IPS-NIHi7 (cell line): ENCODE measurements around the gene TST.

Source experiments
- DNase-seq: peaks from one replicate; pipeline ENCODE4 v3.0.0; 2012; ENCODE audit warnings: mixed read lengths; ENCODE audit errors: extremely low spot score

The TST gene

DNA sequence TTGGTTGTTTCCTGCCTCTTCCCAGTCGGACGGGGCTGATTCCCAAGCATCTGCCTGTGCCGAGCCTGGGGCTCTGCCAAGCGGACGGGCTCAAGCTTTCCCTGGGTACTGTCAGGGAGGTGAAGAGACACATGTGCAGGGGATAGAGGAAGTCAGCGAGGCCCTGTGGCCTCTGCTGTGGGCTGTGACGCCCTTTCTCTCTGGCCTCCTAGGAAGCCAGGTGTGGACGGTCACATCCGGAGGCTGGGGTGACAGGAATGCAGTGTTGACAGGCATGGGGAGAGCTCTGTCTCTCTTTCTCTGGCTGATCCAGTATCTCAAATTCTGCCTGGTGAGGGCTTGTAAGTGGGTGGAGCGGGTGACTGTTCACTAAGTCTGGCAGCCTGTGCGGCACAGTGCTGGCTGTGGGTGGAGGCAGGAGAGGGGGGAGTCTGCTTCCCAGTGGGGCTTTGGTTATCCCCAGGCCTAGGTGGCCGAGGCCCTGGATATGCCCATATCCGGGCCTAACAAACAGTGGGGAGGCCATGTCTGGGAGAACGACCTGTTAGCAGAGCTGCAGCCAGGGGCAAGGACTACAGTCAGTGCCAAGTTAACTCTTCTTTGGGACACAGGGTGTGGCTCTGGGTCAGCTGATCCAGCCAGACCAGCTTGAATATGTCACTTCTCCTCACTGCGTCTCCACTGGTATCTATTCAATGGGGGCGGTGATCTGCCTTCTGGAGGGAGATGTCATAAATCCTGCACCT is 34.2 kb upstream of the TST start:
- no peak for DNase-seq

DNA sequence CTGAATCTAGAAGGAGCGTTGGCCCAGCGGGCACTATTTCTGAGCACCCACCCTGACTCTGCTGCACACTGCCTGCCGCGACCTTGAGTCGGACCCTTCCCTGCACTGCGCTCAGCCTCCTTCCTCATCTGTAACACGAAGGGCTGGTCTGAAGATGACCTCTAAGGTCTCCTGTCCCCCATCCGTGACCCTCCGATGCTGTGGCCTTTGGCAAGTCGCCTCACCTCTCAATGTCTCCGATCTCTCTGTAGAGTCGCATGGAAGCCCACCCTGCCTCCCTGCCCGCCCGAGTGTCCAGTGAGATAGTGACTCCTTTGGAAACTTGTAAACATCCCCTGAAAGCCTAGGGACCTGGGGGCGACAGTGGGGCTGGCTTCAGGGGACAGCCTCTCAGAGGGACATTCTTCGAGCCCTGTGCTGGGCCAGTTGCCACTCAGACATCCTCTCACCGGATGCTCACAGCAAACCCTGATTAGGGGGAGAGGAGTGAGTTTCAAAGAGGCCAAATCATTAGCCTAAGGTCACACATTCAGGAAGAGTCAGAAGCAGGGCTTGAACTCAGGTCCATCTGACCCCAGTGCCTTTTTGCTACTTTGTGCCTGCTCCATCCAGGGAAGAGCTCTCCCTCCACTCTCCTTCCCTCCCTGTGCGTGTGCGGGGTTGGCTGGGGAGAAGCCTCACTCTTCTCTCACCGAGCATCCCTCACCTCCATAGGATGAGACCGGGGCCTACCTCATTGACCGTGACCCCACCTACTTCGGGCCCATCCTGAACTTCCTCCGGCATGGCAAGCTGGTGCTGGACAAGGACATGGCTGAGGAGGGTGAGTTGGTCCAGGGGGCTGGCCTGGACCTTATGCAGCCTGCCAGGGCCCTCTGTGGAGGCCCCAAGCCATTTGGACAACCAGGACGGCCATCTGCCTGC is 33.4 kb upstream of the TST start:
- DNase-seq = no peak

DNA sequence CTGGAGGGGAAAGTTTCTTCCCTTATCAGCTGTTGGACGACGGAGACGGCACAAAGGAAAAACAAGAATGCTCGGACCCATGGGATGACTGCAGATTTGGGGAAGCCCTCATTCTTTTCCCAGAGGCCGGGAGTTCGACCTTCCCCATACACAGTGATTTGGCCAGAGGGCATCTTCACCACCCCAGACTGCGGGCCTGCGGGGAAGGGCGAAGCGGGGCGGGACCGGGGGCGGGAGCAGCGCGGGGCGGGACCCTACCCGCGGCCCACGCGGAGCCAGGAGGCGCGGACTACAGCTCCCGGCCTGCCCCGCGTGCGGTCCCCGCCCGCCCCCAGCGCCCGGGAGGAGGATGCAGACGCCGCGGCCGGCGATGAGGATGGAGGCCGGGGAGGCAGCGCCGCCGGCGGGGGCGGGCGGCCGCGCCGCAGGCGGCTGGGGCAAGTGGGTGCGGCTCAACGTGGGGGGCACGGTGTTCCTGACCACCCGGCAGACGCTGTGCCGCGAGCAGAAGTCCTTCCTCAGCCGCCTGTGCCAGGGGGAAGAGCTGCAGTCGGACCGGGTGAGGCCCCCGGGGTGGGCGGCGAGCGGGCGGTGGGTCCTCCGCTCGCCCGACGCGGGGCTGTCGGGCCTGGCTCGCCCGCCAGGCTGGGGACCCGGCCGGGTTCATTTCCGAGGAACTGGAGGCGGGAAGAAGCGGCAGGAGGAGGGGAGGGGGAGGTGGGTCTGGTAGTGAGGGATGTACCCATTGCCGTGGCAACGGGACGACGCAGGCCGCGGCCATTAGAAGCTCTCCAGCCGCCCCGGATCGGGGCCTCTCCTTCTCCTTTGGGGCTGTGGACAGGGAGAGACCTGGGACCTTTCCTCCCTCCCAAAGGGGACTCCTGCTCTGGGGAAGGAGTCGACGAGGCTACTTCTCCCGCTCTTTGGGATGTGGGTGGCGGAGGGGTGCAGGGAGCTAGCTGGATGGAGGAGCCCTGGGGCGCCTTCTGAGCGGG is 32.4 kb upstream of the TST start, which contains the start of gene KCTD17:
Gene KCTD17 (plus strand): TSS at position 352 of the 995 bp plus-strand sequence. CDS start 19 bp downstream, at position 371.
- DNase-seq = peak; percentile 90

DNA sequence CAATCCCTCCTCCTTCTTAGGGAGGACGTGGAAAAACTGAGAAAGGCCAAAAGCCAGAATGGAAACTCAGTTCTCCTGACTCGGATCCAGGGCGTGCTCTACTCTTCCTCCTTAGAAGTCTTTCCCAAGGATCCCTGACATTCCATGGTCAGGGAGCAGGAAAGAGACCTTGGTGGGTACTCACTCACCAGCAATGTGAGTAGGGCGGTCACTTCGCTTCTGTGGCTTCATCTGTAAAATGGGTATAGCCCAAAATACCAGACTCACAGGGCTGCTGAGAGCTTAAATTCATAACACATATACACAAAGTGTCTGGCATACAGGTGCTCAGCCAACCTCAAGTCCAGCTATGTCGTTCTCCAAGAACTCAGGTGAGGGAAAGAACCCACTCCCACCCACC is 31.7 kb upstream of the TST start:
- no peak for DNase-seq

DNA sequence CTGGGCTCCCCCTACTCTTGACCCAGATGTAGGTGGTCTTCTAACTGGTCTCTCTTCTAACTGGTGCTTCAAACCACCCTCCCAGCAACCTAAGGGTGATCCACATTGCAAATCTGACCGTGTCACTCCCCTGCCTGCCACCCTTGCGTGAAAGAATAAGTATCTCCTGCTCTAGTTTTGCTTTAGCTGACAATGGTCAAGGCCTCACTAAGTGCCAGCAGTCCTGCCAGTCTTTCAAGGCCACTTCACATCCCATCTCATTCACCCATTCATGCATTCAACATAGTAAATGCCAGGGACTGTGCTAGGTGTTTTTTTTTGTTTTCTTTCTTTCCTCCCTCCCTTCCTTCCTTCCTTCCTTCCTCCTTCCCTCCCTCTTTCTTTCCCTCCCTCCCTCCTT is 30.0 kb upstream of the TST start:
- no peak for DNase-seq

DNA sequence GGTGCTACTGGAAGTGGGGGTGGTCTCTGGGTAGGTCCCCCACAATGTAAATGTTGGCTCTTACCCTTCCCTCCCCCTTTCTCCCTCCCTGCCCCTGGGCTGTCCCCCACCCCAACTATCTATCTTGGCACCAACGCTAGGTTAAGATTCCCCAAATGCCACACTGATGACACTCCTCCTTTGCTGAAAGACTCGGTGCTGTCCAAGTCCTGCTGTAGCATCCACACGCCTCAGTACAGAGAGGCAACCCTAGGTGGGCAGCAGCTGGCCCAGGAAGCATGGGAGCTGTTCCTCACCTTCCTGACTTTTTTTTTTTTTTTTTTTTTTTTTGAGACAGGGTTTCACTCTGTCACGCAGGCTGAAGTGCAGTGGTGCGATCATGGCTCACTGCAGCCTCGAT is 28.9 kb upstream of the TST start:
- DNase-seq = no peak

DNA sequence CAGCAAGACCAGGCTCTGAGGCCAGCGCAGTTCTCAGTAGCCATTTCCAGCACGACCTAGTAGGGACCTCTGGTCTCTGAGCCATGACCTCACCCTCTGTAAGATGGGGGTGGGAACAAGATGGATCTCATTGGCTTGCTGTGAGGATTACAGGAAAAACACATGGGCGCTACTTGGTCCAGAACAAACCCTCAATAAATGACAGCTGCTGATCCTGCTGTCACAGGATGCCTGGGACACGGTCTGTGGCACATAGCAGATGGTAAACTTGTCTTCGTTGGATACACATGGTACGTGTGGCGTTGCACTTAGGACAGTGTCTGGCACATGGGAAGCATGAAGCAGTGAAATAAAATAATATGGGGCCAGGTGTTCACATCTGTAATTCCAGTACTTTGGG is 27.8 kb upstream of the TST start:
- DNase-seq = no peak

DNA sequence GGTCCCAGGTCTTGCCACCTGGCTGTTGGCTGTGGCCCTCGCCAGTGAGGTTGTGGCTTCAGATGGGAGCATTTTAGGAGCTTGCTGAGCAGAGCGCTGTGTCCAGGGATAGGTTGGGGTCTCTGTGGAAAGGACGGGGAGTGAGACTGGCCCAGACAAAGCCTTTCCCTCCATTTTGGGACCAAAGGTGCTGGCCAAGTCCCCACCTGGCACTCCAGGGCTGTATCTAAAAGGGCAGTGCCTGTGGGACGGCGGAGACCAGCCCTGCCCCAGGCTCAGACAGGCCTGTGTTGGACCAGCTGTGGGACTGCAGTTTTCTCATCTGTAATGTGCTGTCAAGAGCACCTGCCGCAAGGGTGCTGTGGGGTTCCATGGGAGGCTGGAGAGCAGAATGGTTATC is 27.3 kb upstream of the TST start:
- DNase-seq = no peak

DNA sequence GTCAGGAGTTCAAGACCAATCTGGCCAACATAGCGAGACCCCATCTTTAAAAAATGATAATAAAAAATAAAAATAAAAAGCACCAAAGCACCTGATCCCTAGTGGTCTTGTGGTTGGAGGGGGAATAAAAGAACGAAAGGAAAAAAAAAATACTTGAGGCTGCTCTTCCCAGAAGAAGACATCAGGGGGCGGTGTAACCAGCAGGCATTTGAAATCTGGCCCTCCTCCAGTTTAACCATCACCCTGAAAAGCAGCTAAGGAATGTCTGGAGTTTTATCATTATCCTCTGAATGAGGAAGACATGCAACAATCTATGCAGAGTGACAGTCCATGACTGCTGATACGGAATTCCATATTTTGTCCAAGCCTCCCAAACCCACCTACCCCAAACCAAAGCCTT is 26.7 kb upstream of the TST start:
- DNase-seq = peak; percentile 72

DNA sequence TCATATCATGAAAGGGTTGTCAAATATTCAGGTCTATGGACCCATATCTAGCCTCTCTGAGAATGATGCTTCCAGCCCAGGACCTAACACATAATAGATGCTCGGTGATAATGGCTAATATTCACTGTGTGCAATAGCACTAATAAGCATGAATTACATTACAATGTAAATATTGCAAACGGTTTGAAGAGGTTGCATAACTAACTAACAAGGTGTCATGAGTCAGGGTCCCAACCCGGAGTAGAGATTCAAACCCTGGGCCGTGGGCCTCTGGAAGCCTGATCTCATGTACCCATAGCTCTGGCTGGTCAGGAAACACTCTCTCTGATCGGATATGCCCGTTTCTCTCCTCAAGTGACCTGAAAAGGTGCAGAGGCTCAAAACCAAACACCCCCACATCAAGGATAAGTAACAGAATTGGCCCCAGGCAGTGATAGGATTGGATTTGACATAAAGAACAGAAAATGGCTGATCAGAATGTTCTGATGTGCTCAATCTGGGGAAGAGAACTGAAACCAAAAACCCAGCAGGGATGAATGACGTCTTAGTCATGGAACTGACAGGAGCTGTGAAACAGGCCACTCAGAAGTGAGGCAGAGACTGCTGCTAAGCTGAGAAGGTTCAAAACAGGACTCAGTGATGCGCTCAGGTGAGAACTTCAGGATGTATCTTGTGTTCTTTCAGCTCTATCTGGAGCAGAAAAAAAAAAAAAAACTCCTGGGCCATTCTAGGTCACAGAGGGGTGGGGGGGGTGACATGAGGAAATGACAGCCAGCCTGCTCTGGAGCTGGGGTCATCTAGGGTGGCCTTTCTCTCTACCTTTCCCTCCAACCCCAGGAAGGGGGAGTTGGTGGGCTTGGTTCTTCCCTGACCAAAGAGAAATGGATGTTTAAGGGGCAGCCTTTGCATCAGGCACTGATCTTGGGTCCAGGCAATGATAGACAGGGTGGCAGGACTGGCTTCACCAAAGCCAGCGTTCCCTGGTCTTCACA is 25.7 kb upstream of the TST start:
- no peak for DNase-seq

DNA sequence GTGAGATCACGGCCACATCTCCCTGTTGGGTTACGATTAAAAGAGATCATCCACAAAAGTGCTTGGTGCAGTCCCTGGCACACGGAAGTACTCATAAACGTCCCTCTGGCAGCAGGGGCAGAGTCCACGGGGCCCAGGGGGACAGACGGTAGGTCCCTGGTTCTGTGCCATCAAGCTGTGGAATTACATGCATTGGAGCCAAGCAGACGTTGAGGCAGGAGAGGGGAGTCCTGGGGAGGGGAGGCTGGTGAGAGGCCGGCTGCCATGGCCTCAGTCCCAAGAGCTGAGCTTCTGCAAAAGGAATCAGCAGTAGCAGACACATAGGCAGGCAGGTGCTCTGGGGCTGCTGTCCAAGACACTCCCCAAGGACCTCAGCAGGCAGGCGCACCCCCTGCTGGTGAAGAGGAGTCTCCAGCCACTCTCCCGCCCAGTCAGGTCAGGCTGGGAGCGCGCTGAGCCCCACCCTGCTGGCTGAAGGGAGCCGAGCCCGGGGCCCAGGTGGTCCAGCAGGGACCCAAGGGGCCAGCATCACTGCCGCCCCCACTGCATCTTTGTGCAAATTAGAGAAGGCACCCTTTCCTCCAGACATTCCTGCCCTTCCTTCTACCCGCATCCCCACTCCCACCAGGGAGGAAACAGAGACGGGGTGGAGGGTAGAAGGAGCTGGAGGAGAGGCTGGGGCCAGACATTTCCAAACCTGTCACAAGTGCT is 24.7 kb upstream of the TST start:
- peak; percentile 70 for DNase-seq

DNA sequence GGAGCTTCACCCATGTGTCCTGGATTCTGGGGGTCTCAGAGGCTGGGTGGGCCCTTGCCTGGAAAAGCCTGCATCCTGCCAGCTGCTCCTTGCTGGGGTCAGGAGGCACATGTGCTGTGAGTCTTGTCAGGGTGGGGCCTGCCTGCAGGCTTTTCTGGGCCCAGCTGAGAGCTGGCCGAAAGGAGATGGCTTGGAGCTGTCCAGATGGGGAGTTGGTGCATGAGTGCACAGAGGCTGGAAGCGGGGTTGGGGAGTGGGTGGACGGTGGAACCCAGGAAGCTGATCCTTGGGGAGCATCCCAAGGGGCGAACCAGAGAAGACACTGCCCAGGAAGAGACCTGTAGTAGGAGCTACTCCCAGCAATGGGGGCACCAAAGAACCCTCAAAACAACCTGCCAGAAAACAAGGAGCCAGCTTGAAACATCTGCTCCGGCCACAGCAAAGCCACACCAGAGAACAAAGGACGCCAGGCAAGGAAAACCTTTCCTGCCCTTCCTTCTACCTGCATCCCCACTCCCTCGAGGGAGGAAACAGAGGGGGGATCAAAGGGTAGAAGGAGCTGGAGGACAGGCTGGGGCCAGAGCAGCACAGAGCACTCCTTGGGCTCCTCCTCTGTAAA is 24.1 kb upstream of the TST start:
- DNase-seq = no peak

DNA sequence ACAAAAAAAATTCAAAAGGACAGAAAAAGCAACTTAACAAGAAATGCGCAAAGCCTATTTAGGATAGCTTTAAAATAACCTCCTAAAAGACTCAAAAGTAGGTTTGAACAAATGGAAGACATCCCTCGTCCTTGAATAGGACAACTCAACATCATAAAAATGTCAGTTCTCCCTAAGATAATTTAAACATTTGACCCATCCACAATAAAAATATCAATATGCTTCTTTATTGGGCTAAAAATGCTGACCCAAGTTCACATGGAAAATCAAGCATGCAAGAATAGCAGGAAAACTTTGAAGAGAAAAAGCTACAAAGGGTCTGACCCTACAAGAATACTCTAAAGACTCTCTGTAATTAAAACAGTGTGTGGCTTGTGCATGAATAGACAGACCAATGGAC is 20.2 kb upstream of the TST start:
- DNase-seq = no peak

DNA sequence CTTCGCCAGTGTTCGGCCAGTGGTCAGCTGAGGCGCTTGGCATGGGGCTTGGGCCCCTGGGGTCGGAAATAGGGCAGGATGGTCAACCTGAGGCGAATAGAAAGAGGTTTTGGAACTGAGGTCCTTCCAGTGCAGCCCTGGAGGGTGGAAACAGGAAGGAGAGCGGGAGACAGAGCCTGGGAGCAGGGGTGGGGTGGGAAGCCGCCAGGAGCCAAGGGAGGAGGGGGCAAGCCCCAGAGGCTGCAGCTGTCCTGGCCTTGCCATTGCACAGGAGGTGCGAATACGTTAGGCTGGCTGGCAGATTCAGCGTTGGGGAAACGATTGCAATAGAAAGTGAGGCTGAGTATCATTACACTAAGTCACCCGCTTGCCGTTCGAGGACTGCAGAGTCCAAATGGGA is 18.4 kb upstream of the TST start:
- no peak for DNase-seq

DNA sequence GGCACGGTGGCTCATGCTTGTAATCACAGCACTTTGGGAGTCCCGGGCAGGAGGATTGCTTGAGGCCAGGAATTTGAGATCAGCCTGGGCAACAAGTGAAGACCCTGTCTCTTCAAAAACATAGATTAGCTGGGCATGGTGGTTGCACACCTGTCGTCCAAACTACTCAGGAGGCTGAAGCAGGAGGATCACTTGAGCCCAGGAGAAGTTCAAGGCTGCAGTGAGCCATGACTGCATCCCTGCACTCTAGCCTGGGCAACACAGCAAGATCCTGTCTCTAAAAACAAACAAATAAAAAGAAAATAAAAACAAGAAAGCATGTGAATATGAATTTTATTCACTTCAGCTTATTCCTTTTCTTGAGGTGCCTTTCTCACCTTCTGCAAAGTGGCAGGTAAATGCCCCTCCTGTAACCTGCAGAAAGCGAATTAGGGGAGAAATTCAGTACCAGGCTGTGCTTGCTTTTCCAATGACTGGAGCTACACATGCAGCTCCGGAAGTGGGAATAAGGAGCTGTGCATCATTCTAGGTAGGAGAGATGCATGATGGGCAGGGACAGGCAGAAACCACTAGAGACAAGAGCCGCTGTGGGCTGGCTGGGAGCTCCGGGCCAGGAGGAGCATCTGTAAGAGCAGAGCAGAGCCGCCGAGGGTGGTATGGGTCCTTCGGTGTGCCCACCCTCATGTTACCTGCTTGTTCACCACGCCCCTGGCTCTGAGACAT is 17.6 kb upstream of the TST start:
- no peak for DNase-seq

DNA sequence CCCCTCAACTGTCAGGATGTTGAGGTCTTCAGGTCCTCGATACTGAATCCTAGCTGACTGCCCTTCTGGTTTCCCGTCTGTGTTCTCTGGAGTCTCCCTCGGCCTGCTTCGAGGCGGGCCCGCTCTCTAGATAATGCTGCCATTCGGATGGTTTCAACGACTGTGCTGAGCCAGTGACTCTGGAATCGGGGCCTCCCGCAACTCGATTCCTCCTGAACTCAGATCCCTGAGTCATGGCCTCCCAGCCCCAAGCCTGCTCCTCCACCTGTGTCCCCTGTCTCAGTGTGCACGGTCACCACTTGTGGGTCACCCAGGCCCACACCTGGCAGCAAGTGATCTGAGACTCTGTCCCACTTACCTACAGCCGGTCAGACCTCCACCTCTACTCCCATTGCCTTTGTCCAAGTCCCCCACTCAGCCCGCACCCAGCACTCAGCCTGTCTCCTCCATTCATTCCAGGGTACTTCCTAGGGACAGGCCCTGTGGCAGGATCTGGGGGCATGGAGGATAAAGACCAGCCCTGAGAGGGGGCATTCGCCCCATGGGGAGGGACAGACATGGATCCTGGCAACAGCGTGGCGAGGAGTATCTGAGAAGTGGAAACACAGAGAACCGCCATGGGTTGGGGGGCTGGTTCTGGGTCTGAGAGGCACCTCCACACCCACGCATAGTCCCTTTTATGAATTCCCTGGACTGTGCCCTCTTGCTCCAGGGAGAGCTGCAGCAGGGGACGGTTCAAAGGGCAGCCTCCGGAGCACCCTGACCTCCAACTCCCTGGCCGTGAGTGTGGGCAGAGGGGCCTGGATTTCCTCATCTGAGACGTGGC is 14.6 kb upstream of the TST start:
- DNase-seq = no peak

DNA sequence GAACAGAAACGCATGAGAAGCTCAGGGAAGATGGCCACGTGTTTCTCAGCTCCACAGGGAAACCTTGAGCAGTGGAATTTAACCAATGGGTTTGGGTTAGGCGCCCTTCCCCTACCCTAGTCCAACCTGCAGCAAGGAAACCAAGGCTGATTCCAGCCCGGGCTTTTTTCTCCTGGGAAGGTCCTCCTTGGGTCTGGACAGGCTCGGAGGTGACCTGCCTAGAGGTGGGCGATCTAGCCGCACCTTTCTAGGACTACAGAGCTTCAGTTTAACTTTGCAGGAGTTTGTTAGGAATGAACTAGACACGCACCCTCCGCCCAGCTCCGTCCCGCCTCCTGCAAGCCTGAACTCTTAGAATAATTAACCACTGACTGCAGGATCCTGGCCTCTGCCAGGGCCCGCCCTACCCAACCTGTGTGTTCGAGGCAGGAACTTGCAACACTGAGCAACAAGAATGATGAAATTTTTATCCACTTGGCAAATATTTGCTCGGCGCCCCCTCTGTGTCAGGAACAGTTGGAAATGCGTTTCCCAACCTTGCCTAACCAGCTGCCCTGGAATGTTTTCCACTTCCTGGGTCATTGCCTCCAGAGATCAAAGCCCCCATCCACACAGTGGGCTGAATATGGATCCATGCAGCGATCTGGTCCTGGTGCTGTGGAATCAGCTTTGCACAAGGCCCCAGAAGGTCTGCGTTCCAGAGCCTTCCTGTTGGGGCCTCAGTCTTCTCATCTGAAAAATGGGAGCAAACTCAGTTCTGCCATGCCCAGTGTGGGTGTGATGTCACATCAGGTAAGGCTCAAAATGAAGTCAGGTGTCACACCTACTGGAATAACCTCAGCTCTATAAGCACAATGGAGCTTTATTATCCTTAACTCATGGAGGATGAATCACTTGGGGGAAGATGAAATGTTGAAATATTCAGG is 13.6 kb upstream of the TST start:
- no peak for DNase-seq
